Measurements from ENCODE around the gene LRP1B. TPM values are rescaled to one million over a fixed set of nuclear protein-coding genes. Genes with fewer than 3 reads are reported as not detected.

Gene LRP1B
- total and polyA plus RNA-seq, 2 donors from 2014 or later: 0.69 to 1.2 TPM

GRCh38 chr2:140596447-140596846 lies 1534.4 kb downstream of the LRP1B start:
- no peaks in the 10 kb centered on the region for H3K27me3 ChIP-seq (ENCODE audit: control insufficient read depth, insufficient read depth, low read length)
- H3K9ac ChIP-seq (ENCODE audit: low read length in 3 of 3): no peak overlapping the region
- H3K4me1 ChIP-seq (ENCODE audit: control insufficient read depth in 2 of 3, insufficient read depth in 2 of 3, low read depth in 1 of 3, low read length in 3 of 3): no peaks in the 10 kb centered on the region
- H3K4me3 ChIP-seq (ENCODE audit: low read length in 3 of 3): no peak overlapping the region
- FAIRE-seq (no peak), DNase-seq (no peak)
- intact Hi-C loops (cut with DNase I): no loop called here
- no peaks in the 10 kb centered on the region for H3K9me3 ChIP-seq (ENCODE audit: control insufficient read depth in 2 of 3, insufficient read depth in 1 of 3, low read length in 3 of 3)
- H3K36me3 ChIP-seq (ENCODE audit: control insufficient read depth in 2 of 3, insufficient read depth in 3 of 3, low read length in 3 of 3): no peaks in the 10 kb centered on the region
- H3K27ac ChIP-seq (ENCODE audit: low read depth in 2 of 2, low read length in 2 of 2): no peak overlapping the region
- no peak for TF ChIP-seq CTCF (IDR thresholded peaks at IDR 0.05; ENCODE audit: borderline replicate concordance, extremely low read depth, insufficient read depth)

DNA sequence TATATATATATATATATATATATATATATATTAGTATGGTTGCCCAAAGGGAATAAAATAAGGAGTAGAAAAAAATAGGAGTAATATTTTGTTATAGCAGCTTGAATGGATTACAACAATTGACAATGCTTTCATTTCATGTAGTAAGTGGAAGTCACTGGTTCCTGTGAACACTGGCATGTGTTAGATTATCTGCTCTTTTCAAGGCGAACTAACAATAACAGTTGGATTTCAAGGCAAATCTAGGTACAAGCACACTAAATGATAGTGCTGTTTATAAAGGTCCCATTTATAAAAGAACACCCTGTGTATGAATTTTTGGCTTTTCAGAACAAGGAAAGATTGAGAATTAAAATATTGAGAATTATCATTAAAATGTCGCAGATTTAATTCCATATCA lies 1535.7 kb downstream of the LRP1B start:
- no peak overlapping the region for H3K4me3 ChIP-seq (ENCODE audit: low read length in 3 of 3)
- FAIRE-seq: no peak
- no peaks in the 10 kb centered on the region for H3K27me3 ChIP-seq (ENCODE audit: control insufficient read depth, insufficient read depth, low read length)
- no peak for TF ChIP-seq CTCF (IDR thresholded peaks at IDR 0.05; ENCODE audit: borderline replicate concordance, extremely low read depth, insufficient read depth)
- H3K9me3 ChIP-seq (ENCODE audit: control insufficient read depth in 2 of 3, insufficient read depth in 1 of 3, low read length in 3 of 3): no peaks in the 10 kb centered on the region
- H3K27ac ChIP-seq (ENCODE audit: low read depth in 2 of 2, low read length in 2 of 2): no peak overlapping the region
- H3K4me1 ChIP-seq (ENCODE audit: control insufficient read depth in 2 of 3, insufficient read depth in 2 of 3, low read depth in 1 of 3, low read length in 3 of 3): no peaks in the 10 kb centered on the region
- no peak for DNase-seq
- H3K9ac ChIP-seq (ENCODE audit: low read length in 3 of 3): no peak overlapping the region
- intact Hi-C loops (cut with DNase I): no loop called here
- no peaks in the 10 kb centered on the region for H3K36me3 ChIP-seq (ENCODE audit: control insufficient read depth in 2 of 3, insufficient read depth in 3 of 3, low read length in 3 of 3)

DNA sequence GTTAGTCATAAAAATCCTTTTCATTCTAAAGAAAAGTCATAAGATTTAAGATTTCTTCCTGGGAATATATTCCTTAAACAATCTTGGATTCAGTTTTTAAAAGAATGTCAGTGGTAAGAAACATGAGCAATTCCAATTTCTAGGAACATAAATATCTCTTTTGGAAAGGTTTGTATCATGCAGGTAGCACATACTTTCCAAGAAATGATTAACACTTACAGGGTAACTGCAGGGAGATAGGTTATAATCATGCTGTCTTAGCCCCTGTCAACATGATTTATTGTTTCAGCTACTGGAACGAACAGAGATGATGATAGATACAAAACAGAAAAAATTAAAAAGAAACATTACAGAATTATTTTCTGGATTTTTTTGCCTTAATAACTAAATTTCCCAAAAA lies 1537.7 kb downstream of the LRP1B start:
- H3K4me3 ChIP-seq (ENCODE audit: low read length in 3 of 3): no peak overlapping the region
- no peaks in the 10 kb centered on the region for H3K27me3 ChIP-seq (ENCODE audit: control insufficient read depth, insufficient read depth, low read length)
- no peak overlapping the region for H3K27ac ChIP-seq (ENCODE audit: low read depth in 2 of 2, low read length in 2 of 2)
- DNase-seq: peak in 1 of 5 donors; percentile 13
- H3K9ac ChIP-seq (ENCODE audit: low read length in 3 of 3): no peak overlapping the region
- no peaks in the 10 kb centered on the region for H3K4me1 ChIP-seq (ENCODE audit: control insufficient read depth in 2 of 3, insufficient read depth in 2 of 3, low read depth in 1 of 3, low read length in 3 of 3)
- no peaks in the 10 kb centered on the region for H3K9me3 ChIP-seq (ENCODE audit: control insufficient read depth in 2 of 3, insufficient read depth in 1 of 3, low read length in 3 of 3)
- no peak for TF ChIP-seq CTCF (IDR thresholded peaks at IDR 0.05; ENCODE audit: borderline replicate concordance, extremely low read depth, insufficient read depth)
- intact Hi-C loops (cut with DNase I): no loop called here
- H3K36me3 ChIP-seq (ENCODE audit: control insufficient read depth in 2 of 3, insufficient read depth in 3 of 3, low read length in 3 of 3): no peaks in the 10 kb centered on the region
- FAIRE-seq: no peak

DNA sequence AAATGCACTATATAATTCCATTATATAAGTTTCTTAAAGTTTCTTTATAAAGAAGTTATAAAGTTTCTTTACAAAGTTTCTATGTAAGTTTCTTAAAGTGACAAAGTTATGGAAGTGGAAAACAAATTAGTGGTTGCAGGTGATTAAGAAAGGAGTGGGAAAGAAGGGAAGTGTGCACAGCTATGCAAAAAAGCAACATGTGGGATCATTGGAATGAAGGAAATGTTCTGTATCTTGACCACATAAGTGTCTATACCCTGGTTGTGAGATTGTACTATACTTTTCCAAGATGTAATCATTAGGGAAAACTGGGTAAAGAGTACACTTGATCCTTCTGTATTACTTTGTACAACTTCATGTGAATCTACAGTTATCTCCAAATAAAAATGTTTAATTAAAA lies 1541.1 kb downstream of the LRP1B start:
- intact Hi-C loops (cut with DNase I): no loop called here
- Histone ChIP-seq H3K9ac (ENCODE audit: low read length in 3 of 3) (no peak overlapping the region), H3K4me3 (ENCODE audit: low read length in 3 of 3) (no peak overlapping the region), H3K4me1 (ENCODE audit: control insufficient read depth in 2 of 3, insufficient read depth in 2 of 3, low read depth in 1 of 3, low read length in 3 of 3) (no peaks in the 10 kb centered on the region), H3K9me3 (ENCODE audit: control insufficient read depth in 2 of 3, insufficient read depth in 1 of 3, low read length in 3 of 3) (no peaks in the 10 kb centered on the region), H3K36me3 (ENCODE audit: control insufficient read depth in 2 of 3, insufficient read depth in 3 of 3, low read length in 3 of 3) (no peaks in the 10 kb centered on the region), H3K27ac (ENCODE audit: low read depth in 2 of 2, low read length in 2 of 2) (no peak overlapping the region), H3K27me3 (ENCODE audit: control insufficient read depth, insufficient read depth, low read length) (no peaks in the 10 kb centered on the region)
- DNase-seq (no peak), FAIRE-seq (no peak)
- no peak for TF ChIP-seq CTCF (IDR thresholded peaks at IDR 0.05; ENCODE audit: borderline replicate concordance, extremely low read depth, insufficient read depth)
